B cell (primary cell): ENCODE results near the gene SLC39A11.

Experiments
- EZH2 ChIP-seq: IDR thresholded peaks from 2 replicates; pipeline ENCODE4 v1.6.1; 2012; ENCODE audit warnings: borderline replicate concordance, low read depth, mild to moderate bottlenecking, moderate library complexity, low read length; ENCODE audit not compliant: insufficient read depth, poor library complexity, severe bottlenecking
- TF ChIP-seq, protein P1 (sequence below): fragments of 200-600 bp; IDR thresholded peaks from one replicate; pipeline ENCODE4 v1.8.0; 2022; ENCODE audit warnings: antibody characterized with exemption, mild to moderate bottlenecking

DNA sequence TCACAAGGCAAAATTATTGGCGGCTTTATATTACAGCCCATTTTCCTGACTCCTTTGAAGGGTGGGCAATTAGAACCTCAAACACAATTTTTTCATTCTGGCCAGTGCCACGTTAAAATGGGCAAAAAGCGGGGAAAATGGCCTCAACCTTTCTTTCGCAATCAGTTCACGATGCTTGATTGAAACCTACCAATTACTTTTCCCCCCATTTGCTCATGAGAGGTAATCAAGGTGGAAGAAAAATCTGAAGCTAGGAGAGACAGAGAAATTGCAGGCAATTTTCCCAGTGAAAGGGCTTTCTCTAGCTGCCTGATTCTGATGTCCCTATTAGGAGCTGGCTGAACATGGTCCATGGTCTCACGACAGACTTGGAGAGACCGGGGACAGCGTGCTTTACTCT, 215.1 kb downstream of the SLC39A11 start:
- no peak for TF ChIP-seq EZH2
- TF ChIP-seq, protein P1, sequence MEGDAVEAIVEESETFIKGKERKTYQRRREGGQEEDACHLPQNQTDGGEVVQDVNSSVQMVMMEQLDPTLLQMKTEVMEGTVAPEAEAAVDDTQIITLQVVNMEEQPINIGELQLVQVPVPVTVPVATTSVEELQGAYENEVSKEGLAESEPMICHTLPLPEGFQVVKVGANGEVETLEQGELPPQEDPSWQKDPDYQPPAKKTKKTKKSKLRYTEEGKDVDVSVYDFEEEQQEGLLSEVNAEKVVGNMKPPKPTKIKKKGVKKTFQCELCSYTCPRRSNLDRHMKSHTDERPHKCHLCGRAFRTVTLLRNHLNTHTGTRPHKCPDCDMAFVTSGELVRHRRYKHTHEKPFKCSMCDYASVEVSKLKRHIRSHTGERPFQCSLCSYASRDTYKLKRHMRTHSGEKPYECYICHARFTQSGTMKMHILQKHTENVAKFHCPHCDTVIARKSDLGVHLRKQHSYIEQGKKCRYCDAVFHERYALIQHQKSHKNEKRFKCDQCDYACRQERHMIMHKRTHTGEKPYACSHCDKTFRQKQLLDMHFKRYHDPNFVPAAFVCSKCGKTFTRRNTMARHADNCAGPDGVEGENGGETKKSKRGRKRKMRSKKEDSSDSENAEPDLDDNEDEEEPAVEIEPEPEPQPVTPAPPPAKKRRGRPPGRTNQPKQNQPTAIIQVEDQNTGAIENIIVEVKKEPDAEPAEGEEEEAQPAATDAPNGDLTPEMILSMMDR, result no peak
